Keratinocyte (primary cell): ENCODE data around the gene SYTL2.

Experiments used
- CTCF ChIP-seq, 3 experiments: IDR thresholded peaks in 1 of 3; conservative IDR thresholded peaks in 1 of 3; optimal IDR thresholded peaks in 1 of 3; 2 replicates in 2 of 3; 3 replicates in 1 of 3; pipeline versions ENCODE3 to v1.5.1; 2011; ENCODE audit warnings: low read length in 3 of 3, mild to moderate bottlenecking in 3 of 3, moderate library complexity in 2 of 3, control low read depth in 1 of 3, inconsistent platforms in 1 of 3; ENCODE audit not compliant: insufficient read depth in 2 of 3; ENCODE audit errors: extremely low read depth in 1 of 3
- EZH2 ChIP-seq: IDR thresholded peaks from one replicate; pipeline ENCODE4 v1.6.1; 2012; ENCODE audit warnings: inconsistent platforms, mild to moderate bottlenecking, low read length, moderate library complexity

GRCh38 chr11:85735876-85736460 lies 75.0 kb downstream of the SYTL2 start:
- TF ChIP-seq EZH2 = no peak
- TF ChIP-seq CTCF (optimal IDR thresholded peaks at IDR 0.05 in 1 of 3, IDR thresholded peaks at IDR 0.05 in 1 of 3, conservative IDR thresholded peaks at IDR 0.05 in 1 of 3; ENCODE audit: extremely low read depth in 1 of 3, insufficient read depth in 2 of 3, low read length in 3 of 3) = no peak
